COLO668 (cell line): ENCODE results near the gene SLPI.

ENCODE experiments used
- DNase-seq: peaks from one replicate; lab custom pipeline; 2025; ENCODE audit not compliant: unreplicated experiment; lab: John Stamatoyannopoulos, UW

SLPI gene

GRCh38 chr20:45254383-45255262 is at the start of gene SLPI:
Gene SLPI (minus strand): TSS chr20:45254564. CDS start chr20:45254543, 21 bp downstream.
- DNase-seq = peak; percentile 19

GRCh38 chr20:45303586-45304463 is 49.5 kb upstream of the SLPI start:
- DNase-seq = no peak

GRCh38 chr20:45301824-45302271 is 47.5 kb upstream of the SLPI start:
- DNase-seq = no peak

GRCh38 chr20:45300961-45301360 is 46.6 kb upstream of the SLPI start:
- DNase-seq = peak; percentile 29

GRCh38 chr20:45299786-45300185 is 45.4 kb upstream of the SLPI start:
- no peak for DNase-seq

GRCh38 chr20:45297786-45298497 is 43.6 kb upstream of the SLPI start:
- DNase-seq = no peak

GRCh38 chr20:45294659-45295058 is 40.3 kb upstream of the SLPI start:
- no peak for DNase-seq

GRCh38 chr20:45294003-45294368 is 39.6 kb upstream of the SLPI start:
- DNase-seq = no peak

- DNase-seq = peak; percentile 86
These were observed 39.0 kb upstream of the SLPI start for GRCh38 chr20:45293041-45294002.

- DNase-seq = no peak
These were observed 38.0 kb upstream of the SLPI start for GRCh38 chr20:45292343-45292742.

GRCh38 chr20:45291526-45291925 is 37.2 kb upstream of the SLPI start:
- DNase-seq = no peak

- DNase-seq = peak; percentile 84
These were observed 36.5 kb upstream of the SLPI start for GRCh38 chr20:45290677-45291355.

GRCh38 chr20:45289942-45290676 is 35.7 kb upstream of the SLPI start:
- no peak for DNase-seq

- DNase-seq = no peak
These were observed 34.5 kb upstream of the SLPI start for GRCh38 chr20:45288860-45289259.

GRCh38 chr20:45288376-45288775 is 34.0 kb upstream of the SLPI start:
- DNase-seq = no peak

- DNase-seq = no peak
These were observed 29.2 kb upstream of the SLPI start for GRCh38 chr20:45283551-45284057.

- no peak for DNase-seq
These were observed 28.6 kb upstream of the SLPI start for GRCh38 chr20:45282700-45283550.

GRCh38 chr20:45279992-45280391 is 25.6 kb upstream of the SLPI start:
- no peak for DNase-seq
